A673 (cell line): Measurements from ENCODE around the gene EFHC1. TPM values are rescaled to one million over a fixed set of nuclear protein-coding genes. Genes with fewer than 3 reads are reported as not detected.

ENCODE experiments used
- Bru-seq: library from RNA; stranded (reverse); fragments of 400-500 nt; gene quantifications from one replicate; lab custom pipeline; 2021; lab: Mats Ljungman, UMichigan
- BruChase-seq, 2 experiments: library from RNA; stranded (reverse); fragments of 400-500 nt; gene quantifications; one replicate each; lab custom pipeline; 2021; lab: Mats Ljungman, UMichigan
- BruUV-seq: library from RNA; stranded (reverse); fragments of 400-500 nt; replicated peaks from 2 replicates; lab custom pipeline; 2021; lab: Mats Ljungman, UMichigan
- CTCF ChIA-PET: fragments of 300-600 bp; sonication (Branson Sonifier 250); formaldehyde crosslinking; loops from one replicate; lab custom pipeline; 2022; ENCODE audit warnings: antibody characterized with exemption; lab: Charles Lee
- POLR2A ChIA-PET: fragments of 300-600 bp; sonication (Branson Sonifier 250); formaldehyde crosslinking; loops from one replicate; lab custom pipeline; 2022; ENCODE audit warnings: antibody characterized with exemption; ENCODE audit not compliant: low non-redundant PET; lab: Charles Lee
- DNase-seq: peaks from one replicate; pipeline ENCODE4 v3.0.0-alpha.2; 2015; ENCODE audit warnings: low spot score
- H3K27ac ChIP-seq: fragments of 200-600 bp; sonication (generic); 2 replicates; pipeline ENCODE4 v1.5.1; 2016; ENCODE audit warnings: mixed run types, low read depth, mild to moderate bottlenecking, mixed read lengths, antibody characterized with exemption, low read length; ENCODE audit not compliant: poor library complexity, severe bottlenecking
- H3K27me3 ChIP-seq: fragments of 200-600 bp; sonication (generic); replicated peaks from 2 replicates; pipeline ENCODE4 v1.6.1; 2017; ENCODE audit warnings: mixed run types, low read depth, mild to moderate bottlenecking, mixed read lengths, antibody characterized with exemption, low read length; ENCODE audit not compliant: insufficient read depth, poor library complexity
- H3K36me3 ChIP-seq: fragments of 200-600 bp; sonication (generic); 2 replicates; pipeline ENCODE4 v1.6.1; 2016; ENCODE audit warnings: mixed run types, mild to moderate bottlenecking, mixed read lengths, antibody characterized with exemption, low read length; ENCODE audit not compliant: insufficient read depth, poor library complexity, severe bottlenecking
- H3K4me1 ChIP-seq: fragments of 200-600 bp; sonication (generic); 2 replicates; pipeline ENCODE4 v1.6.1; 2017; ENCODE audit warnings: mixed run types, mild to moderate bottlenecking, mixed read lengths, antibody characterized with exemption, low read length; ENCODE audit not compliant: insufficient read depth, poor library complexity, severe bottlenecking
- H3K4me3 ChIP-seq: fragments of 200-600 bp; sonication (generic); 2 replicates; pipeline ENCODE4 v1.5.1; 2016; ENCODE audit warnings: low read depth, mixed run types, mild to moderate bottlenecking, mixed read lengths, low read length; ENCODE audit not compliant: poor library complexity, severe bottlenecking
- H3K9me3 ChIP-seq: fragments of 200-600 bp; sonication (generic); 2 replicates; pipeline ENCODE4 v1.6.1; 2016; ENCODE audit warnings: mixed run types, low read depth, mild to moderate bottlenecking, mixed read lengths, antibody characterized with exemption, low read length; ENCODE audit not compliant: poor library complexity, severe bottlenecking
- EZH2 ChIP-seq: fragments of 200-600 bp; sonication (generic); IDR thresholded peaks from 2 replicates; pipeline ENCODE4 v1.6.1; 2017; ENCODE audit warnings: borderline replicate concordance, low read depth, mild to moderate bottlenecking, mixed read lengths, antibody characterized with exemption, low read length; ENCODE audit not compliant: poor library complexity, severe bottlenecking
- intact Hi-C: fragments of 100-400 bp; cut with micrococcal nuclease; formaldehyde crosslinking; loops from one replicate; pipeline ENCODE4 v1.10.0; 2022; ENCODE audit not compliant: unreplicated experiment
- long read RNA-seq: library from polyadenylated mRNA; stranded (forward); transcript quantifications from one replicate; pipeline ENCODE4 v2.0.0, GENCODE V29; 2022
- total RNA-seq: library from RNA; stranded (reverse); gene quantifications from 2 replicates; pipeline ENCODE4 v1.2.3, GENCODE V29; 2021
- TF ChIP-seq, protein P1 (sequence below): fragments of 300-800, 200-600 bp; sonication (generic); conservative IDR thresholded peaks from 2 replicates; pipeline ENCODE4 v1.5.1; 2017; ENCODE audit warnings: low read depth, mild to moderate bottlenecking, antibody characterized with exemption, low read length, moderate library complexity, mixed read lengths

Gene EFHC1, protein sequence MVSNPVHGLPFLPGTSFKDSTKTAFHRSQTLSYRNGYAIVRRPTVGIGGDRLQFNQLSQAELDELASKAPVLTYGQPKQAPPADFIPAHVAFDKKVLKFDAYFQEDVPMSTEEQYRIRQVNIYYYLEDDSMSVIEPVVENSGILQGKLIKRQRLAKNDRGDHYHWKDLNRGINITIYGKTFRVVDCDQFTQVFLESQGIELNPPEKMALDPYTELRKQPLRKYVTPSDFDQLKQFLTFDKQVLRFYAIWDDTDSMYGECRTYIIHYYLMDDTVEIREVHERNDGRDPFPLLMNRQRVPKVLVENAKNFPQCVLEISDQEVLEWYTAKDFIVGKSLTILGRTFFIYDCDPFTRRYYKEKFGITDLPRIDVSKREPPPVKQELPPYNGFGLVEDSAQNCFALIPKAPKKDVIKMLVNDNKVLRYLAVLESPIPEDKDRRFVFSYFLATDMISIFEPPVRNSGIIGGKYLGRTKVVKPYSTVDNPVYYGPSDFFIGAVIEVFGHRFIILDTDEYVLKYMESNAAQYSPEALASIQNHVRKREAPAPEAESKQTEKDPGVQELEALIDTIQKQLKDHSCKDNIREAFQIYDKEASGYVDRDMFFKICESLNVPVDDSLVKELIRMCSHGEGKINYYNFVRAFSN
- total RNA-seq = 16.9 and 25.7 TPM in 2 replicates
- Bru-seq, nascent RNA = percentile 55 among the genes with signal in this experiment
- percentile 60 among the genes with signal in this experiment for BruChase-seq, experiment 1, labeled RNA remaining after a 2-hour chase
- BruChase-seq, experiment 2, labeled RNA remaining after a 6-hour chase = percentile 50 among the genes with signal in this experiment
- long read RNA-seq, full-length matches to known transcripts = 18 of 32 reads
- long read RNA-seq, partial matches to known transcripts = 6 of 32 reads
- long read RNA-seq, other reads (novel, unspliced or antisense) = 8 of 32 reads

DNA sequence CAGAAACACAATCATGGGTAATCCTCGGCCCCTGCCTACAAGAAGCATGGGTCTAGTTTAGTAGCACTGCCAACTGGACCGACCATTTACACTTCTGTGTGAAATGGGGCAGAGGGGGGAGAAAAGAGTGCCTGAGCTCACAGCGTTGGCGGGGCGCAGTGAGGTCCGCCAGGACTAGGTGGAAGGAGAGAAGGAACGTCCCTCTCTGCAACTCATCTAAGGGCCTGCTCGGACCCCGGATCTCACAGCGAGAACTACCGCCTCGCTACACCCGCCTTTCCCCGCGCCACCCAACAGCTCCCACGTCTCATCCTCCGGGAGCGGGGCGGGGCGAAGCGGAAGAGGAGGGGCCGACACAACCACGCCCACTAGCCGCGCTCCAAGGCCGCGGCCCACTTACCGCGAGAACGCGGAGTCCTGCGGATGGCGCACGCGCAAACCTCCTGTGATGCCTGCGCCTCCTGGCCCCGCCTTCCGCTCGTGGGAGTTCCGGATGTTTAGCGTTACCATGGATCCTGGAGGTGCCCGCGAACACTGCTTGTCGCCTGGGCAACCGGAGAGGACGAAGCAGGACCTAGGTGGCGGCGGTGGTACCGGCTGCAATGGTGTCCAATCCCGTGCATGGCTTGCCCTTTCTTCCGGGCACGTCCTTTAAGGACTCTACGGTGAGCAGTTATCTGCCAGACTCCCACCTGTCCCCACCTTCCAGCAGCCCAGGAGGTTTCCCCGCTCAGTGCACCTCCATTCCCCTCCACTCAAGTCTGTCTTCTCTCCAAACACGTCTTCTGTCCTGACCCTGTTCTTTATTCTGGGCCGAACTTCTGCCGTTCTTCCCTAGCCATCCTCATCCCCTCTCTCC is at the start of gene EFHC1:
TSS of gene EFHC1 (plus strand) at position 534 of the 859 bp plus-strand sequence. CDS start at position 603, 69 bp downstream.
- H3K27ac ChIP-seq = peak within 1 kb of the TSS; percentile 76
- intact Hi-C loops = no loop called here
- ChIA-PET POLR2A (interaction anchor here (0.6 kb wide), 1 partner anchor 11 kb away, joined by 3 read pairs; no protein-coding TSS in a partner anchor), CTCF (interaction anchor here (0.5 to 1.2 kb wide), 2 partner anchors 12 to 178 kb away, joined by 3 to 8 read pairs; no protein-coding TSS in a partner anchor)
- peaks cover 32% of the 10 kb centered on the region for H3K4me1 ChIP-seq
- BruUV-seq = no TSS peak
- H3K27me3 ChIP-seq = no peaks in the 10 kb centered on the region
- TF ChIP-seq, protein P1, sequence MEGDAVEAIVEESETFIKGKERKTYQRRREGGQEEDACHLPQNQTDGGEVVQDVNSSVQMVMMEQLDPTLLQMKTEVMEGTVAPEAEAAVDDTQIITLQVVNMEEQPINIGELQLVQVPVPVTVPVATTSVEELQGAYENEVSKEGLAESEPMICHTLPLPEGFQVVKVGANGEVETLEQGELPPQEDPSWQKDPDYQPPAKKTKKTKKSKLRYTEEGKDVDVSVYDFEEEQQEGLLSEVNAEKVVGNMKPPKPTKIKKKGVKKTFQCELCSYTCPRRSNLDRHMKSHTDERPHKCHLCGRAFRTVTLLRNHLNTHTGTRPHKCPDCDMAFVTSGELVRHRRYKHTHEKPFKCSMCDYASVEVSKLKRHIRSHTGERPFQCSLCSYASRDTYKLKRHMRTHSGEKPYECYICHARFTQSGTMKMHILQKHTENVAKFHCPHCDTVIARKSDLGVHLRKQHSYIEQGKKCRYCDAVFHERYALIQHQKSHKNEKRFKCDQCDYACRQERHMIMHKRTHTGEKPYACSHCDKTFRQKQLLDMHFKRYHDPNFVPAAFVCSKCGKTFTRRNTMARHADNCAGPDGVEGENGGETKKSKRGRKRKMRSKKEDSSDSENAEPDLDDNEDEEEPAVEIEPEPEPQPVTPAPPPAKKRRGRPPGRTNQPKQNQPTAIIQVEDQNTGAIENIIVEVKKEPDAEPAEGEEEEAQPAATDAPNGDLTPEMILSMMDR = no peak
- no peak for TF ChIP-seq EZH2
- peak; percentile 98 for DNase-seq
- no peaks in the 10 kb centered on the region for H3K9me3 ChIP-seq
- no peaks in the 10 kb centered on the region for H3K36me3 ChIP-seq
- H3K4me3 ChIP-seq = peak within 1 kb of the TSS; percentile 85

DNA sequence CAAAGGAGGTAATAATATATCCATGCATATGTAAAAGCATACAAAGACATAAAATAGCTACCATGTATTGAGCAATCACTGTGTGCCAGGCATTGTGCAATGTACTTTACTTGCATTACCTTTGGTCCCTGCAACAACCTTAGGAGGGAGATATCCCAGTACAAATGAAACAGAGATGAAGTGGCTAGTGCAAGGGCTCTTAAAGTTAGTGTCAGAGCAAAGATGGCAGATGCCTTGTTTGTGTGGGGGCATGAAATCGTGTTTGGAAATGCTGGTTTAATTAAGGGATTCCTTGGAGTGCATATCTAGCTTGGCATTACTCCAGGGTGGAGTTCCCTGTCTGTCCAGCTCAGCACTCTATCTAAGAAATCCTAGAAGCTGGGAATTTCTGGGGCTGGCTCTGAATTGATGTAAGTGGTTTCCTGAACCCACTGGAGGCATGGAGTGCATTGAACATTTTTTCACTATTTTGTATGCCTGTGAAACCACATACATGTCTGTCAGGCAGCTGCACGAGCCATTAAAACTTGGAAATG is 48.4 kb upstream of the EFHC1 start:
- CTCF ChIA-PET = interaction anchor here (1.1 kb wide), 1 partner anchor 9 kb away, joined by 4 read pairs; the partner anchor contains the start of gene PAQR8

More for the DNA sequence above, 48.4 kb upstream of the EFHC1 start:
- POLR2A ChIA-PET = no interaction called here
- H3K36me3 ChIP-seq = no peaks in the 10 kb centered on the region
- no peaks in the 10 kb centered on the region for H3K4me1 ChIP-seq
- DNase-seq = peak; percentile 10
- H3K27ac ChIP-seq = no peak overlapping the region
- intact Hi-C loops = no loop called here
- BruUV-seq = no TSS peak
- H3K9me3 ChIP-seq = no peaks in the 10 kb centered on the region
- no peak overlapping the region for H3K4me3 ChIP-seq
- no peak for TF ChIP-seq EZH2
- TF ChIP-seq, protein P1 = no peak
- no peaks in the 10 kb centered on the region for H3K27me3 ChIP-seq
